Upper lobe of right lung (tissue), 1 donor: ENCODE results near the gene SDHAF3. TPM values are rescaled to one million over a fixed set of nuclear protein-coding genes. Genes with fewer than 3 reads are reported as not detected.
"Not testable (repeated sequence)": the region's sequence is repeated elsewhere in the genome, so short reads cannot be mapped to it uniquely, and the experiment has no call there.

Source experiments
- ATAC-seq: fragments of 200-7000 bp; cut with Tn5 transposase; one replicate; pipeline ENCODE4 v1.9.1; 2020; ENCODE audit warnings: mild to moderate bottlenecking, moderate library complexity
- DNase-seq: peaks from one replicate; pipeline ENCODE4 v3.0.0-alpha.2; 2020
- H3K27ac ChIP-seq: fragments of 200-600 bp; one replicate; pipeline ENCODE4 v1.8.0; 2022
- H3K27me3 ChIP-seq: fragments of 200-600 bp; one replicate; pipeline ENCODE4 v1.8.0; 2022; ENCODE audit warnings: mild to moderate bottlenecking
- H3K36me3 ChIP-seq: fragments of 200-600 bp; one replicate; pipeline ENCODE4 v1.8.0; 2022
- H3K4me1 ChIP-seq: fragments of 200-600 bp; one replicate; pipeline ENCODE4 v1.8.0; 2022
- H3K4me3 ChIP-seq: fragments of 200-600 bp; one replicate; pipeline ENCODE4 v1.8.0; 2022; ENCODE audit warnings: mild to moderate bottlenecking
- H3K9me3 ChIP-seq: fragments of 200-600 bp; one replicate; pipeline ENCODE4 v1.8.0; 2022
- intact Hi-C: fragments of 100-400 bp; cut with DNase I; formaldehyde crosslinking; loops from one replicate; pipeline ENCODE4 v1.11.0; 2022
- total RNA-seq: library from RNA; stranded (reverse); fragmentation: NEBNext Ultra II Directional; extraction: Animal tissue kit (Norgen Biotek cat#: 25700); gene quantifications from one replicate; pipeline ENCODE4 v1.2.1, GENCODE V29; 2021
- TF ChIP-seq, protein P1 (sequence below): fragments of 200-600 bp; IDR thresholded peaks from one replicate; pipeline ENCODE4 v1.8.0; 2022; ENCODE audit warnings: antibody characterized with exemption
- donor health status: DM: no; HTN: yes; CAD: no; lungs with severe emphysema.

Gene SDHAF3
- total RNA-seq, 1 donor from 2014 or later: 10.0 TPM

- no peaks in the 10 kb centered on the region for H3K27me3 ChIP-seq
- intact Hi-C loops: no loop called here
- H3K36me3 ChIP-seq: no peaks in the 10 kb centered on the region
- no peaks in the 10 kb centered on the region for H3K4me1 ChIP-seq
- peak; percentile 94 for ATAC-seq
- H3K27ac ChIP-seq: no peak overlapping the region
- H3K9me3 ChIP-seq: no peaks in the 10 kb centered on the region
- H3K4me3 ChIP-seq: no peak overlapping the region
- DNase-seq: no peak
- TF ChIP-seq, protein P1, sequence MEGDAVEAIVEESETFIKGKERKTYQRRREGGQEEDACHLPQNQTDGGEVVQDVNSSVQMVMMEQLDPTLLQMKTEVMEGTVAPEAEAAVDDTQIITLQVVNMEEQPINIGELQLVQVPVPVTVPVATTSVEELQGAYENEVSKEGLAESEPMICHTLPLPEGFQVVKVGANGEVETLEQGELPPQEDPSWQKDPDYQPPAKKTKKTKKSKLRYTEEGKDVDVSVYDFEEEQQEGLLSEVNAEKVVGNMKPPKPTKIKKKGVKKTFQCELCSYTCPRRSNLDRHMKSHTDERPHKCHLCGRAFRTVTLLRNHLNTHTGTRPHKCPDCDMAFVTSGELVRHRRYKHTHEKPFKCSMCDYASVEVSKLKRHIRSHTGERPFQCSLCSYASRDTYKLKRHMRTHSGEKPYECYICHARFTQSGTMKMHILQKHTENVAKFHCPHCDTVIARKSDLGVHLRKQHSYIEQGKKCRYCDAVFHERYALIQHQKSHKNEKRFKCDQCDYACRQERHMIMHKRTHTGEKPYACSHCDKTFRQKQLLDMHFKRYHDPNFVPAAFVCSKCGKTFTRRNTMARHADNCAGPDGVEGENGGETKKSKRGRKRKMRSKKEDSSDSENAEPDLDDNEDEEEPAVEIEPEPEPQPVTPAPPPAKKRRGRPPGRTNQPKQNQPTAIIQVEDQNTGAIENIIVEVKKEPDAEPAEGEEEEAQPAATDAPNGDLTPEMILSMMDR: peak; percentile 84
Observed at GRCh38 chr7:97179454-97180104, 62.1 kb downstream of the SDHAF3 start.

- DNase-seq (no peak), ATAC-seq (peak; percentile 24)
- Histone ChIP-seq H3K36me3 (no peaks in the 10 kb centered on the region), H3K9me3 (no peaks in the 10 kb centered on the region), H3K4me3 (no peak overlapping the region), H3K27ac (no peak overlapping the region), H3K4me1 (no peaks in the 10 kb centered on the region), H3K27me3 (peaks cover 6% of the 10 kb centered on the region)
- TF ChIP-seq, protein P1: no peak
- intact Hi-C loops: no loop called here
Observed at GRCh38 chr7:97187067-97187466, 69.6 kb downstream of the SDHAF3 start.

GRCh38 chr7:97196174-97196573, 78.7 kb downstream of the SDHAF3 start:
- H3K9me3 ChIP-seq, ATAC-seq, H3K27ac ChIP-seq, H3K4me3 ChIP-seq, DNase-seq, H3K4me1 ChIP-seq, H3K36me3 ChIP-seq, H3K27me3 ChIP-seq, intact Hi-C loops: not testable (repeated sequence)

DNA sequence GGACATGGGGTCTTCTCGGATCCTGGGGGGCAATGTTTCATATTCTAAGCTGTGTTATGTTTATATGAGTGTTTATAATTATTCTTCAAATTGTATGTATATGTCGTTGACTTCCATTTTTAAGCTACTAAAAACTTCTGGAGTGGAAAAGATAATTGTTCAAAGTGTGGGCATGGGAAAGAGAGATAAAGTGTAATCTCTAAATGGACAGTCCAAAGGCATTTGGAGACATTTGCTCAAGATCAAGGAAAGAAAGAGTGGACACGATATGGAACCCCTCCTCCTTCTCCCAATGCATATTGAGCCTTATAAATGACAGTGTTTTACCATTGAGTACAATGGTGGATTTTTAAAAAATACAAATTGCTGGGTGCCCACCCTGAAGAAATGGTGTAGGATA, 81.1 kb downstream of the SDHAF3 start:
- no peaks in the 10 kb centered on the region for H3K9me3 ChIP-seq
- H3K27ac ChIP-seq: no peak overlapping the region
- no peak for DNase-seq
- TF ChIP-seq, protein P1: no peak
- no peaks in the 10 kb centered on the region for H3K27me3 ChIP-seq
- intact Hi-C loops: no loop called here
- ATAC-seq: no peak
- H3K4me3 ChIP-seq: no peak overlapping the region
- no peaks in the 10 kb centered on the region for H3K4me1 ChIP-seq
- H3K36me3 ChIP-seq: no peaks in the 10 kb centered on the region

DNA sequence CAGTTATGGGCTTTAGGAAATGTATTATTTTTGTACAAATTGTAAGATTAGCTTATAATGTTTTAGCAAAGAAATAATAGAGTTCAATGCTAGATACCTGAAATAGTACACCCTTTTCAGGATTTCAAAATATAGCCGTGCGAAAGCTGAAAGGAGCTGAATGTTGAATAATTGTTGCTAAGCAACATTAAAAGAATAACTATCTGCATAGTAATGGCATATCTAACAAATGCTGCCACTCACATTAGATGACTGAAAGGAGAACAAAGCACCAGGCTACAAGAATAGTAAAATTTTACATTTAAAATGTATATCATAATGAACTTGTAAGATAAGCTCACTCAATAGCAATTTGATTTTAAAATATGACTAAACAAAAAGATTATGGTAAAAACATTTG, 82.5 kb downstream of the SDHAF3 start:
- TF ChIP-seq, protein P1: no peak
- H3K4me1 ChIP-seq: no peaks in the 10 kb centered on the region
- H3K9me3 ChIP-seq: no peaks in the 10 kb centered on the region
- ATAC-seq: no peak
- no peaks in the 10 kb centered on the region for H3K36me3 ChIP-seq
- no peaks in the 10 kb centered on the region for H3K27me3 ChIP-seq
- no peak for DNase-seq
- no peak overlapping the region for H3K27ac ChIP-seq
- intact Hi-C loops: no loop called here
- H3K4me3 ChIP-seq: no peak overlapping the region

GRCh38 chr7:97203957-97204356, 86.5 kb downstream of the SDHAF3 start:
- intact Hi-C loops: no loop called here
- no peak for DNase-seq
- TF ChIP-seq, protein P1: no peak

More at GRCh38 chr7:97203957-97204356, 86.5 kb downstream of the SDHAF3 start:
- no peak for ATAC-seq
- no peaks in the 10 kb centered on the region for H3K36me3 ChIP-seq
- no peaks in the 10 kb centered on the region for H3K27me3 ChIP-seq
- H3K9me3 ChIP-seq: no peaks in the 10 kb centered on the region
- H3K4me1 ChIP-seq: no peaks in the 10 kb centered on the region
- no peak overlapping the region for H3K4me3 ChIP-seq
- no peak overlapping the region for H3K27ac ChIP-seq
